GM23338 (cell line): ENCODE data around the gene PRIMPOL. TPM values are rescaled to one million over a fixed set of nuclear protein-coding genes. Genes with fewer than 3 reads are reported as not detected.

Experiments used
- ATAC-seq: fragments of 200-7000 bp; cut with Tn5 transposase; 3 replicates; pipeline ENCODE4 v1.9.1; 2020
- DNase-seq: peaks from one replicate; pipeline ENCODE4 v3.0.0-alpha.2; 2015; ENCODE audit warnings: low spot score
- H2AFZ ChIP-seq: fragments of 200-600 bp; sonication (generic); 2 replicates; pipeline ENCODE4 v1.8.0; 2016; ENCODE audit warnings: antibody characterized with exemption, mild to moderate bottlenecking, moderate library complexity
- H3F3A ChIP-seq: fragments of 200-600 bp; sonication (generic); replicated peaks from 2 replicates; pipeline ENCODE4 v1.8.0; 2017; ENCODE audit warnings: antibody characterized with exemption, mixed run types, low read depth
- H3K27ac ChIP-seq: fragments of 200-600 bp; sonication (generic); 2 replicates; pipeline ENCODE4 v1.6.1; 2016; ENCODE audit warnings: low read depth
- H3K27me3 ChIP-seq: fragments of 200-600 bp; sonication (generic); 2 replicates; pipeline ENCODE4 v1.8.0; 2016; ENCODE audit warnings: mild to moderate bottlenecking, mixed run types, moderate library complexity; ENCODE audit not compliant: insufficient read depth
- H3K36me3 ChIP-seq: fragments of 200-600 bp; sonication (generic); 2 replicates; pipeline ENCODE4 v1.8.0; 2016; ENCODE audit warnings: mild to moderate bottlenecking; ENCODE audit not compliant: insufficient read depth
- H3K4me1 ChIP-seq: fragments of 200-600 bp; sonication (generic); 2 replicates; pipeline ENCODE4 v1.8.0; 2016; ENCODE audit warnings: mild to moderate bottlenecking, moderate library complexity; ENCODE audit not compliant: insufficient read depth
- H3K4me2 ChIP-seq: fragments of 200-600 bp; sonication (generic); 2 replicates; pipeline ENCODE4 v1.7.1; 2017; ENCODE audit warnings: mixed run types
- H3K4me3 ChIP-seq: fragments of 200-600 bp; sonication (generic); 2 replicates; pipeline ENCODE4 v1.6.1; 2016; ENCODE audit warnings: mixed run types
- H3K79me2 ChIP-seq: fragments of 200-600 bp; sonication (generic); replicated peaks from 2 replicates; pipeline ENCODE4 v1.8.0; 2017; ENCODE audit warnings: mild to moderate bottlenecking; ENCODE audit not compliant: insufficient read depth
- H3K9me2 ChIP-seq: fragments of 200-600 bp; sonication (generic); 2 replicates; pipeline ENCODE4 v1.8.0; 2017; ENCODE audit not compliant: insufficient read depth
- H4K20me1 ChIP-seq: fragments of 200-600 bp; sonication (generic); replicated peaks from 2 replicates; pipeline ENCODE4 v1.8.0; 2017; ENCODE audit warnings: mild to moderate bottlenecking; ENCODE audit not compliant: insufficient read depth
- H3K27ac Mint-ChIP-seq: 2 replicates; pipeline ENCODE4 v1.8.0; 2020; ENCODE audit warnings: inconsistent platforms, mild to moderate bottlenecking, moderate library complexity, mixed read lengths
- H3K27me3 Mint-ChIP-seq: 3 replicates; pipeline ENCODE4 v1.8.0; 2022; ENCODE audit warnings: low read depth, mild to moderate bottlenecking, moderate library complexity, mixed read lengths, inconsistent platforms; ENCODE audit not compliant: insufficient read depth, poor library complexity
- H3K36me3 Mint-ChIP-seq: 3 replicates; pipeline ENCODE4 v1.8.0; 2021; ENCODE audit warnings: low read depth, mild to moderate bottlenecking, inconsistent platforms, moderate library complexity, mixed read lengths
- H3K4me1 Mint-ChIP-seq: 3 replicates; pipeline ENCODE4 v1.8.0; 2020; ENCODE audit warnings: mild to moderate bottlenecking, inconsistent platforms, mixed read lengths
- H3K4me3 Mint-ChIP-seq: 3 replicates; pipeline ENCODE4 v1.8.0; 2021; ENCODE audit warnings: moderate library complexity, mild to moderate bottlenecking, inconsistent platforms, mixed read lengths
- H3K9me3 Mint-ChIP-seq: 3 replicates; pipeline ENCODE4 v1.8.0; 2020; ENCODE audit warnings: moderate library complexity, mild to moderate bottlenecking, inconsistent platforms, mixed read lengths
- CREB1 ChIP-seq: fragments of 250-450 bp; sonication (Bioruptor Pico); IDR thresholded peaks from 2 replicates; pipeline ENCODE4 v1.5.0; 2020; ENCODE audit warnings: low read depth, mild to moderate bottlenecking, moderate library complexity
- CTCF ChIP-seq, 2 experiments: fragments of 200-600 bp in 1 of 2; sonication (generic) in 1 of 2; conservative IDR thresholded peaks; 2 replicates each; pipeline versions ENCODE4 v1.5.1 to v1.6.1; 2016 to 2017; ENCODE audit warnings: antibody characterized with exemption in 2 of 2, low read depth in 2 of 2, mild to moderate bottlenecking in 2 of 2, moderate library complexity in 1 of 2
- ETS1 ChIP-seq: IDR thresholded peaks from 2 replicates; pipeline ENCODE4 v1.6.1; 2016; ENCODE audit warnings: antibody characterized with exemption
- EZH2phosphoT487 ChIP-seq: fragments of 200-600 bp; sonication (generic); IDR thresholded peaks from one replicate; pipeline ENCODE4 v1.8.1; 2018; ENCODE audit warnings: antibody characterized with exemption; ENCODE audit not compliant: unreplicated experiment
- NANOG ChIP-seq: IDR thresholded peaks from 2 replicates; pipeline ENCODE4 v1.6.1; 2016; ENCODE audit warnings: antibody characterized with exemption, borderline replicate concordance
- ZNF114 ChIP-seq: fragments of 250-450 bp; sonication (Bioruptor Pico); IDR thresholded peaks from 2 replicates; pipeline ENCODE4 v1.5.0; 2020; ENCODE audit warnings: mild to moderate bottlenecking, moderate library complexity
- ZNF331 ChIP-seq: fragments of 250-450 bp; sonication (Bioruptor Pico); IDR thresholded peaks from 2 replicates; pipeline ENCODE4 v1.5.0; 2020; ENCODE audit warnings: low read depth, mild to moderate bottlenecking, moderate library complexity
- polyA plus RNA-seq: library from polyadenylated mRNA; unstranded; fragments of >200 nt; fragmentation: Nextera tagmentation; extraction: Ambion mirVana; gene quantifications from 2 replicates; pipeline ENCODE4 v1.2.1, GENCODE V29; 2016
- total RNA-seq: library from RNA; depleted of rRNA; stranded (reverse); fragments of >200 nt; shearing (Covaris generic); gene quantifications from 2 replicates; pipeline ENCODE4 v1.2.3, GENCODE V29; 2014
- TF ChIP-seq, protein P1 (sequence below): fragments of 250-450 bp; sonication (Bioruptor Pico); IDR thresholded peaks from 2 replicates; pipeline ENCODE4 v1.5.0; 2020; ENCODE audit warnings: mild to moderate bottlenecking, moderate library complexity
- TF ChIP-seq, protein P2 (sequence below): IDR thresholded peaks from one replicate; pipeline ENCODE4 v1.6.1; 2018; ENCODE audit warnings: antibody characterized with exemption; ENCODE audit not compliant: unreplicated experiment

PRIMPOL gene
- total and polyA plus RNA-seq, 2 experiments from 2014 or later, result 3.5 to 9.6 TPM

DNA sequence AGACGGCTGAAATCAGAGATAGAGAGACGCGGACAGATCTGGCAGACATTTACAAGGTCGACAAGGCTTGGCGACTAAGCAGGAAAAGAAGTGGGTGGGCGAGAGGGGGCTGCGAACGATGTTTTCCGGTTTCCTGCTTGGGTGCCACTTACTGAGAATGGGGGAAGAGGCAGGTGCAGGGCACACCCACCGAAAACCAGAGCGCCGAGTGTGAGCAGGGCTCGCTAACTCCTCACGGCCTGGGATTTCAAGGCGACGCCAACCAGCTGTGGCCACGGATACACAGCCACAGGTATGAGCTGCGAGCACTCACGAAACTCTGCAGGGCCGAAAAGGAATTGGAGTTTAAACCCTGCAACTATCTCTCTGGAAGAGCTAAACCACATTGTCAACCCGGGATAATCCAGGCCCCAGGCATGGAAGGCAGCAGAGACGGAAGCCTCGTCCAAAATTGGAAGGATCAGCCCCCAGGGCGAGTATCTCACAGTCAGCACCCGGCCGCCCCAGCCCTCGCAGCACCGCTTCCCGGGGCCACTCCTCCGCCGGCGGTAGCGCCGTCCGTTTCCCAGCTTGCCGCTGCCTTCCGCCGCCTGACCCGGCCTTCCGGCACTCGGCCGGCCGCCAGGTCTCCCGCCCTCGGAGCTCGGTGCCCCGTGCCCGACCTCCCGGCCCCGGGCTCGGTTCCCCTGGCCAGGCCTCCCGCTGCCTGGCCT, 1.1 kb upstream of the PRIMPOL start:
- Histone ChIP-seq H3K27me3 (no peaks in the 10 kb centered on the region), H4K20me1 (peaks cover 28% of the 10 kb centered on the region), H3F3A (no peaks in the 10 kb centered on the region), H3K9me2 (no peaks in the 10 kb centered on the region), H3K4me2 (peak overlapping the region; percentile 94), H3K27ac (peak overlapping the region; percentile 84), H2AFZ (no peak overlapping the region), H3K79me2 (peaks cover 56% of the 10 kb centered on the region), H3K4me3 (peak overlapping the region; percentile 82), H3K4me1 (peaks cover 68% of the 10 kb centered on the region), H3K36me3 (no peaks in the 10 kb centered on the region)
- no peaks in the 10 kb centered on the region; the same call in 2 of the 3 replicates for H3K9me3 Mint-ChIP-seq
- H3K4me3 Mint-ChIP-seq, result peak overlapping the region; percentile 84
- peaks cover 8% of the 10 kb centered on the region for H3K27me3 Mint-ChIP-seq
- peaks cover 59% of the 10 kb centered on the region for H3K4me1 Mint-ChIP-seq
- H3K36me3 Mint-ChIP-seq, result peaks cover 28% of the 10 kb centered on the region
- ATAC-seq (peak; percentile 18), DNase-seq (peak; percentile 54)
- TF ChIP-seq CREB1 (CRISPR knock-in tag), result no peak
- TF ChIP-seq, protein P1, sequence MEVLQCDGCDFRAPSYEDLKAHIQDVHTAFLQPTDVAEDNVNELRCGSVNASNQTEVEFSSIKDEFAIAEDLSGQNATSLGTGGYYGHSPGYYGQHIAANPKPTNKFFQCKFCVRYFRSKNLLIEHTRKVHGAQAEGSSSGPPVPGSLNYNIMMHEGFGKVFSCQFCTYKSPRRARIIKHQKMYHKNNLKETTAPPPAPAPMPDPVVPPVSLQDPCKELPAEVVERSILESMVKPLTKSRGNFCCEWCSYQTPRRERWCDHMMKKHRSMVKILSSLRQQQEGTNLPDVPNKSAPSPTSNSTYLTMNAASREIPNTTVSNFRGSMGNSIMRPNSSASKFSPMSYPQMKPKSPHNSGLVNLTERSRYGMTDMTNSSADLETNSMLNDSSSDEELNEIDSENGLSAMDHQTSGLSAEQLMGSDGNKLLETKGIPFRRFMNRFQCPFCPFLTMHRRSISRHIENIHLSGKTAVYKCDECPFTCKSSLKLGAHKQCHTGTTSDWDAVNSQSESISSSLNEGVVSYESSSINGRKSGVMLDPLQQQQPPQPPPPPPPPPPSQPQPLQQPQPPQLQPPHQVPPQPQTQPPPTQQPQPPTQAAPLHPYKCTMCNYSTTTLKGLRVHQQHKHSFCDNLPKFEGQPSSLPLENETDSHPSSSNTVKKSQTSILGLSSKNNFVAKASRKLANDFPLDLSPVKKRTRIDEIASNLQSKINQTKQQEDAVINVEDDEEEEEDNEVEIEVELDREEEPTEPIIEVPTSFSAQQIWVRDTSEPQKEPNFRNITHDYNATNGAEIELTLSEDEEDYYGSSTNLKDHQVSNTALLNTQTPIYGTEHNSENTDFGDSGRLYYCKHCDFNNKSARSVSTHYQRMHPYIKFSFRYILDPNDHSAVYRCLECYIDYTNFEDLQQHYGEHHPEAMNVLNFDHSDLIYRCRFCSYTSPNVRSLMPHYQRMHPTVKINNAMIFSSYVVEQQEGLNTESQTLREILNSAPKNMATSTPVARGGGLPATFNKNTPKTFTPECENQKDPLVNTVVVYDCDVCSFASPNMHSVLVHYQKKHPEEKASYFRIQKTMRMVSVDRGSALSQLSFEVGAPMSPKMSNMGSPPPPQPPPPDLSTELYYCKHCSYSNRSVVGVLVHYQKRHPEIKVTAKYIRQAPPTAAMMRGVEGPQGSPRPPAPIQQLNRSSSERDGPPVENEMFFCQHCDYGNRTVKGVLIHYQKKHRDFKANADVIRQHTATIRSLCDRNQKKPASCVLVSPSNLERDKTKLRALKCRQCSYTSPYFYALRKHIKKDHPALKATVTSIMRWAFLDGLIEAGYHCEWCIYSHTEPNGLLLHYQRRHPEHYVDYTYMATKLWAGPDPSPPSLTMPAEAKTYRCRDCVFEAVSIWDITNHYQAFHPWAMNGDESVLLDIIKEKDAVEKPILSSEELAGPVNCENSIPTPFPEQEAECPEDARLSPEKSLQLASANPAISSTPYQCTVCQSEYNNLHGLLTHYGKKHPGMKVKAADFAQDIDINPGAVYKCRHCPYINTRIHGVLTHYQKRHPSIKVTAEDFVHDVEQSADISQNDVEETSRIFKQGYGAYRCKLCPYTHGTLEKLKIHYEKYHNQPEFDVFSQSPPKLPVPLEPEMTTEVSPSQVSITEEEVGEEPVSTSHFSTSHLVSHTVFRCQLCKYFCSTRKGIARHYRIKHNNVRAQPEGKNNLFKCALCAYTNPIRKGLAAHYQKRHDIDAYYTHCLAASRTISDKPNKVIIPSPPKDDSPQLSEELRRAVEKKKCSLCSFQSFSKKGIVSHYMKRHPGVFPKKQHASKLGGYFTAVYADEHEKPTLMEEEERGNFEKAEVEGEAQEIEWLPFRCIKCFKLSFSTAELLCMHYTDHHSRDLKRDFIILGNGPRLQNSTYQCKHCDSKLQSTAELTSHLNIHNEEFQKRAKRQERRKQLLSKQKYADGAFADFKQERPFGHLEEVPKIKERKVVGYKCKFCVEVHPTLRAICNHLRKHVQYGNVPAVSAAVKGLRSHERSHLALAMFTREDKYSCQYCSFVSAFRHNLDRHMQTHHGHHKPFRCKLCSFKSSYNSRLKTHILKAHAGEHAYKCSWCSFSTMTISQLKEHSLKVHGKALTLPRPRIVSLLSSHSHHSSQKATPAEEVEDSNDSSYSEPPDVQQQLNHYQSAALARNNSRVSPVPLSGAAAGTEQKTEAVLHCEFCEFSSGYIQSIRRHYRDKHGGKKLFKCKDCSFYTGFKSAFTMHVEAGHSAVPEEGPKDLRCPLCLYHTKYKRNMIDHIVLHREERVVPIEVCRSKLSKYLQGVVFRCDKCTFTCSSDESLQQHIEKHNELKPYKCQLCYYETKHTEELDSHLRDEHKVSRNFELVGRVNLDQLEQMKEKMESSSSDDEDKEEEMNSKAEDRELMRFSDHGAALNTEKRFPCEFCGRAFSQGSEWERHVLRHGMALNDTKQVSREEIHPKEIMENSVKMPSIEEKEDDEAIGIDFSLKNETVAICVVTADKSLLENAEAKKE (CRISPR knock-in tag), result no peak
- no peak for TF ChIP-seq NANOG
- TF ChIP-seq, protein P2, sequence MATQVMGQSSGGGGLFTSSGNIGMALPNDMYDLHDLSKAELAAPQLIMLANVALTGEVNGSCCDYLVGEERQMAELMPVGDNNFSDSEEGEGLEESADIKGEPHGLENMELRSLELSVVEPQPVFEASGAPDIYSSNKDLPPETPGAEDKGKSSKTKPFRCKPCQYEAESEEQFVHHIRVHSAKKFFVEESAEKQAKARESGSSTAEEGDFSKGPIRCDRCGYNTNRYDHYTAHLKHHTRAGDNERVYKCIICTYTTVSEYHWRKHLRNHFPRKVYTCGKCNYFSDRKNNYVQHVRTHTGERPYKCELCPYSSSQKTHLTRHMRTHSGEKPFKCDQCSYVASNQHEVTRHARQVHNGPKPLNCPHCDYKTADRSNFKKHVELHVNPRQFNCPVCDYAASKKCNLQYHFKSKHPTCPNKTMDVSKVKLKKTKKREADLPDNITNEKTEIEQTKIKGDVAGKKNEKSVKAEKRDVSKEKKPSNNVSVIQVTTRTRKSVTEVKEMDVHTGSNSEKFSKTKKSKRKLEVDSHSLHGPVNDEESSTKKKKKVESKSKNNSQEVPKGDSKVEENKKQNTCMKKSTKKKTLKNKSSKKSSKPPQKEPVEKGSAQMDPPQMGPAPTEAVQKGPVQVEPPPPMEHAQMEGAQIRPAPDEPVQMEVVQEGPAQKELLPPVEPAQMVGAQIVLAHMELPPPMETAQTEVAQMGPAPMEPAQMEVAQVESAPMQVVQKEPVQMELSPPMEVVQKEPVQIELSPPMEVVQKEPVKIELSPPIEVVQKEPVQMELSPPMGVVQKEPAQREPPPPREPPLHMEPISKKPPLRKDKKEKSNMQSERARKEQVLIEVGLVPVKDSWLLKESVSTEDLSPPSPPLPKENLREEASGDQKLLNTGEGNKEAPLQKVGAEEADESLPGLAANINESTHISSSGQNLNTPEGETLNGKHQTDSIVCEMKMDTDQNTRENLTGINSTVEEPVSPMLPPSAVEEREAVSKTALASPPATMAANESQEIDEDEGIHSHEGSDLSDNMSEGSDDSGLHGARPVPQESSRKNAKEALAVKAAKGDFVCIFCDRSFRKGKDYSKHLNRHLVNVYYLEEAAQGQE, result no peak
- TF ChIP-seq ZNF114 (CRISPR knock-in tag), result no peak
- TF ChIP-seq EZH2phosphoT487, result no peak
- TF ChIP-seq ZNF331 (CRISPR knock-in tag), result no peak
- no peak for TF ChIP-seq CTCF (conservative IDR thresholded peaks at IDR 0.05; ENCODE audit: low read depth in 2 of 2)
- no peak for TF ChIP-seq ETS1
- peak overlapping the region; percentile 82 for H3K27ac Mint-ChIP-seq
